CD14-positive monocyte (primary cell): ENCODE measurements around the gene SUV39H2. TPM values are rescaled to one million over a fixed set of nuclear protein-coding genes. Genes with fewer than 3 reads are reported as not detected.

Experiments used
- DNase-seq, 3 donors: peaks; one replicate each; pipeline ENCODE4 v3.0.0-alpha.2; 2011 to 2022
- H2AFZ ChIP-seq: 2 replicates; pipeline ENCODE4 v1.6.0; 2012; ENCODE audit warnings: mild to moderate bottlenecking, low read depth, low read length, inconsistent platforms; ENCODE audit not compliant: insufficient read depth, poor library complexity, severe bottlenecking
- H3K27ac ChIP-seq, 2 donors: 1 replicate in 1 of 2; 2 replicates in 1 of 2; pipeline ENCODE4 v1.5.1; 2012 to 2013; ENCODE audit warnings: low read length in 2 of 2, control low read depth in 1 of 2, inconsistent platforms in 1 of 2, low read depth in 1 of 2, mild to moderate bottlenecking in 1 of 2
- H3K27me3 ChIP-seq, 2 donors: one replicate each; pipeline versions ENCODE4 v1.6.0 to v1.6.1; 2011 to 2013; ENCODE audit warnings: low read length in 2 of 2; ENCODE audit not compliant: control insufficient read depth in 2 of 2, insufficient read depth in 2 of 2
- H3K36me3 ChIP-seq, 2 donors: replicated peaks in 1 of 2; 1 replicate in 1 of 2; 2 replicates in 1 of 2; pipeline versions ENCODE4 v1.5.1 to v1.6.1; 2012 to 2013; ENCODE audit warnings: low read length in 2 of 2, control low read depth in 1 of 2, inconsistent platforms in 1 of 2, mild to moderate bottlenecking in 1 of 2; ENCODE audit not compliant: insufficient read depth in 2 of 2, control insufficient read depth in 1 of 2
- H3K4me1 ChIP-seq, 2 donors: 1 replicate in 1 of 2; 2 replicates in 1 of 2; pipeline versions ENCODE4 v1.5.1 to v1.6.1; 2012 to 2013; ENCODE audit warnings: low read length in 2 of 2, control low read depth in 1 of 2, inconsistent platforms in 1 of 2, mild to moderate bottlenecking in 1 of 2, moderate library complexity in 1 of 2; ENCODE audit not compliant: insufficient read depth in 2 of 2, control insufficient read depth in 1 of 2
- H3K4me2 ChIP-seq: replicated peaks from 2 replicates; pipeline ENCODE3; 2012; ENCODE audit warnings: low read length, moderate library complexity, mild to moderate bottlenecking; ENCODE audit not compliant: poor library complexity, severe bottlenecking; ENCODE audit errors: extremely low read depth
- H3K4me3 ChIP-seq, 3 experiments: fragments of 200-600 bp in 1 of 3; sonication (generic) in 1 of 3; replicated peaks in 1 of 3; 1 replicate in 2 of 3; 2 replicates in 1 of 3; pipeline ENCODE4 v1.5.1; 2011 to 2013; ENCODE audit warnings: low read length in 3 of 3, mild to moderate bottlenecking in 3 of 3, control low read depth in 2 of 3, low read depth in 2 of 3, inconsistent platforms in 1 of 3, moderate library complexity in 1 of 3
- H3K79me2 ChIP-seq: 2 replicates; pipeline ENCODE4 v1.6.0; 2012; ENCODE audit warnings: mild to moderate bottlenecking, control low read depth, inconsistent platforms, low read length, moderate library complexity; ENCODE audit not compliant: insufficient read depth
- H3K9ac ChIP-seq: 2 replicates; pipeline ENCODE4 v1.6.0; 2017; ENCODE audit warnings: low read length, mild to moderate bottlenecking; ENCODE audit not compliant: insufficient read depth, poor library complexity, severe bottlenecking
- H3K9me3 ChIP-seq, 2 donors: replicated peaks in 1 of 2; 1 replicate in 1 of 2; 2 replicates in 1 of 2; pipeline versions ENCODE4 v1.5.1 to v1.6.1; 2012 to 2013; ENCODE audit warnings: low read length in 2 of 2, control low read depth in 1 of 2; ENCODE audit not compliant: control insufficient read depth in 1 of 2, insufficient read depth in 1 of 2
- H4K20me1 ChIP-seq: 2 replicates; pipeline ENCODE4 v1.6.0; 2012; ENCODE audit warnings: mild to moderate bottlenecking, low read length, control low read depth, moderate library complexity; ENCODE audit not compliant: insufficient read depth
- H3K27ac Mint-ChIP-seq, 7 donors: one replicate each; pipeline ENCODE4 v1.8.0; 2020; ENCODE audit warnings: mild to moderate bottlenecking in 7 of 7, mixed read lengths in 7 of 7, moderate library complexity in 6 of 7, inconsistent platforms in 2 of 7
- H3K27me3 Mint-ChIP-seq, 3 donors: one replicate each; pipeline ENCODE4 v1.8.0; 2021 to 2022; ENCODE audit warnings: low read depth in 3 of 3, mild to moderate bottlenecking in 3 of 3, mixed read lengths in 3 of 3, moderate library complexity in 3 of 3, inconsistent platforms in 1 of 3
- H3K36me3 Mint-ChIP-seq, 2 donors: one replicate each; pipeline ENCODE4 v1.8.0; 2020; ENCODE audit warnings: mixed read lengths in 2 of 2, inconsistent platforms in 1 of 2, mild to moderate bottlenecking in 1 of 2
- H3K4me1 Mint-ChIP-seq: one replicate; pipeline ENCODE4 v1.8.0; 2020; ENCODE audit warnings: mild to moderate bottlenecking, mixed read lengths
- H3K4me3 Mint-ChIP-seq, 2 donors: one replicate each; pipeline ENCODE4 v1.8.0; 2020; ENCODE audit warnings: mild to moderate bottlenecking in 2 of 2, mixed read lengths in 2 of 2, moderate library complexity in 1 of 2
- H3K9me3 Mint-ChIP-seq, 7 donors: one replicate each; pipeline ENCODE4 v1.8.0; 2020 to 2022; ENCODE audit warnings: mixed read lengths in 7 of 7, mild to moderate bottlenecking in 6 of 7, moderate library complexity in 6 of 7, inconsistent platforms in 2 of 7
- whole genome bisulfite sequencing: methylation state at CpG from one replicate; pipeline ENCODE4 v1.1.5; 2013; ENCODE audit warnings: missing lambda C conversion rate; ENCODE audit not compliant: insufficient coverage; 5-methylcytosine and 5-hydroxymethylcytosine counted together
- intact Hi-C, 2 donors: fragments of 100-400 bp; cut with micrococcal nuclease; formaldehyde crosslinking; loops; one replicate each; pipeline versions ENCODE4 v1.15.0 to v1.15.1; 2023
- polyA plus RNA-seq, 3 donors: library from polyadenylated mRNA; depleted of rRNA in 1 of 3; unstranded in 2 of 3; stranded (reverse) in 1 of 3; fragments of 300-500 nt in 2 of 3; fragments of >200 nt in 1 of 3; fragmentation: Illumina TruSeq in 2 of 3; gene quantifications; 1 replicate in 2 of 3; 2 replicates in 1 of 3; pipeline ENCODE4 v1.2.3, GENCODE V29; 2012 to 2021
- TF ChIP-seq, protein P1 (sequence below): fragments of 200-600 bp; IDR thresholded peaks from one replicate; pipeline ENCODE4 v1.8.0; 2022; ENCODE audit warnings: antibody characterized with exemption, mild to moderate bottlenecking

SUV39H2 gene
- polyA plus RNA-seq, 3 donors, result 0.85 to 1.2 (median 0.86) TPM

DNA sequence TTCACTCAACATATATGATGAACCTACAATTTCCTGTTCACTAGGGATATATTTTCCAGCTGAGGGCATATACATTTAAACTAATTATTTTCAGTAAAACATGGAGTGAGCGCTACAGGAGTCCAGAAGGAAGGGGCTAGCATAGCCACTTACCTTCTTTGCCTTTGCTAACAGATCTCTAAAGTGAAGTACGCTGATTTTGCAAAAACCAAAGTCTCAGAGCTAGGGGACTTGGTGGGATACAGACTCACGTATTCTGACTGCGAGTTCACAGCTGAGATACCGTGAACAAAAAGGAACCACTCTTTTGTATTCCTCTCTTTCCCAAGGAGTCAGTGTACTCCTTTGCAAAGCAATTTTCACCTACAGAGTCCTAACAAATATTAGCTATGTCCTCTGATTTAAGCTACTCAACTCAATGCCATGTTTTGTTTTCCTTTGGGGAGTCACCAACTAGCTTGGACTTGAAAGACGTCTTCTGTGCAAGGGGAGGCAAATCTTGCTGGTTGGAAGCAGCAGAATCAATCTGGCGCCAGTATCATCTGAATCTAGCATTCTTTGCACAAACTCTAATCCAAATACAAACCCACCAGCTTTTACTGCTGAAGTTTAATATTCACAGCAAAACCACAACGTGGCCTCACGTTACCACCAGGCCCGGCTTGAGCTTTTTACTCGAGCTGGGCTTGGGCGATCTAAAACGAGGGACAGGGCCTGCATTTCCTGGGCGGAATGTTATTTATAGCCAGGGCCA is 41.5 kb upstream of the SUV39H2 start:
- no peak for DNase-seq
- H3K4me1 ChIP-seq, result peaks cover 18 to 21% of the 10 kb centered on the region in 2 donors
- Mint-ChIP-seq H3K27me3 (peaks cover 0 to 2% (median 1%) of the 10 kb centered on the region in 3 donors), H3K36me3 (peaks cover 21 to 23% of the 10 kb centered on the region in 2 donors), H3K4me3 (peak overlapping the region; percentile 93 to 94), H3K27ac (peak overlapping the region; percentile 78 to 97 (median 90)), H3K9me3 (no peaks in the 10 kb centered on the region), H3K4me1 (peaks cover 18% of the 10 kb centered on the region)
- intact Hi-C loops, result loop anchor here (5.0 to 10.0 kb wide), 5 partner anchors 115 to 335 kb away; partner anchors contain the start of genes DCLRE1C (in 2 of the 2), MEIG1 (in 1 of the 2) and RPP38 (in 1 of the 2)
- 31% methylated on average over 12 of the region's 14 CpGs for WGBS
- H3K4me2 ChIP-seq, result peak overlapping the region; percentile 92
- H3K36me3 ChIP-seq, result peaks cover 11 to 19% of the 10 kb centered on the region in 2 donors
- TF ChIP-seq, protein P1, sequence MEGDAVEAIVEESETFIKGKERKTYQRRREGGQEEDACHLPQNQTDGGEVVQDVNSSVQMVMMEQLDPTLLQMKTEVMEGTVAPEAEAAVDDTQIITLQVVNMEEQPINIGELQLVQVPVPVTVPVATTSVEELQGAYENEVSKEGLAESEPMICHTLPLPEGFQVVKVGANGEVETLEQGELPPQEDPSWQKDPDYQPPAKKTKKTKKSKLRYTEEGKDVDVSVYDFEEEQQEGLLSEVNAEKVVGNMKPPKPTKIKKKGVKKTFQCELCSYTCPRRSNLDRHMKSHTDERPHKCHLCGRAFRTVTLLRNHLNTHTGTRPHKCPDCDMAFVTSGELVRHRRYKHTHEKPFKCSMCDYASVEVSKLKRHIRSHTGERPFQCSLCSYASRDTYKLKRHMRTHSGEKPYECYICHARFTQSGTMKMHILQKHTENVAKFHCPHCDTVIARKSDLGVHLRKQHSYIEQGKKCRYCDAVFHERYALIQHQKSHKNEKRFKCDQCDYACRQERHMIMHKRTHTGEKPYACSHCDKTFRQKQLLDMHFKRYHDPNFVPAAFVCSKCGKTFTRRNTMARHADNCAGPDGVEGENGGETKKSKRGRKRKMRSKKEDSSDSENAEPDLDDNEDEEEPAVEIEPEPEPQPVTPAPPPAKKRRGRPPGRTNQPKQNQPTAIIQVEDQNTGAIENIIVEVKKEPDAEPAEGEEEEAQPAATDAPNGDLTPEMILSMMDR, result no peak
- no peaks in the 10 kb centered on the region for H3K9me3 ChIP-seq
- H3K9ac ChIP-seq, result peak overlapping the region; percentile 89
- H3K27ac ChIP-seq, result peak overlapping the region; percentile 21 to 84
- peaks cover 37% of the 10 kb centered on the region for H3K79me2 ChIP-seq
- H4K20me1 ChIP-seq, result no peaks in the 10 kb centered on the region
- peak overlapping the region; percentile 98 for H2AFZ ChIP-seq
- no peaks in the 10 kb centered on the region for H3K27me3 ChIP-seq
- H3K4me3 ChIP-seq, result peak overlapping the region; percentile 44 to 96 (median 88)

DNA sequence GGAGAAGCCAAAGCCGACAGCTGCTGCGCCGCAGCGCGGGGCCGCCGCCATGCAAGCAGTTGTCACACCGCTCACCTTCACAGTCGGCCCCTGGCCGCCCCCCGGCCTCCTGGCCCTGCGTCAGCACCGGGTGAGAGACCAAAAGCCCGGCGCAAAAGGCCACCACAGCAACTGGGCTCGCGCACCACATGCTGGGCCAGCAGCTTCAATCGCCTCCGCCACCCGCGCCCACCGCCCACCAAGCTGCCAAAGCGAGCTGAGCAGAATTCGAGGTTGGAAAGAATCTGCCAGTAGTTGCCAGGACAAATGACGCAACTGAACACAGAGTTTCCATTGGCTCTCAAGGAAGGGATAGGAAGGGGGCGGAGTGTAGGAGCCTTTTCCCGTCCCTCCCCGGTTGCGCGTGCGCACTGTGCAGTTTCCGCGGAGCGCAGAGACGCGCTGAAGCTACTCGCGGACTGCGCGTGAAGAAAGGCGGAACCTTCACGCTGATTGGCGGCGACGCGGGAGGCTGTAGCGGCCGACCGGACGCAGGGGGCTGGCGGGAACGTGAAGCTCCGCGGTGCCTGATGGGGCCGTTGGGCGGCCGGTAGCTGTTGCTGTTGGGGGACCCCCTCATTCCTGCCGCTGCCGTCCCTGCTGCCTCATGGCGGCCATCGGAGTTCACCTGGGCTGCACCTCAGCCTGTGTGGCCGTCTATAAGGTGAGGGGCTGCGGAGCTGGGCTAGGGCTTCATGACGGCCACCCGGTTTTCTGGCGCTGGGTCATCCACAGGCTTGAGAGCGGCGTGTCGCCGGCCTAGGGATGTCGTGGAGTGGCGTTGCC is 40.7 kb upstream of the SUV39H2 start, which contains the start of the genes CDNF, HSPA14 and MSANTD7:
Gene CDNF (minus strand): TSS at position 281 of the 825 bp plus-strand sequence. CDS start 91 bp downstream, at position 190.
Gene HSPA14 (plus strand): TSS at position 550 of the 825 bp plus-strand sequence. CDS start 97 bp downstream, at position 647.
Gene MSANTD7 (plus strand): TSS at position 550 of the 825 bp plus-strand sequence. CDS start 3,979 bp downstream, outside the sequence.
- peak; percentile 99 to 100 (median 100) for DNase-seq
- Histone ChIP-seq H3K4me2 (peak within 1 kb of the TSS; percentile 92), H3K4me3 (peak within 1 kb of the TSS; percentile 77 to 96 (median 88)), H3K9me3 (no peaks in the 10 kb centered on the region), H3K9ac (peak within 1 kb of the TSS; percentile 89), H3K36me3 (peaks cover 19 to 27% of the 10 kb centered on the region in 2 donors), H3K79me2 (peaks cover 41% of the 10 kb centered on the region), H3K27ac (peak within 1 kb of the TSS; percentile 71 to 84), H3K4me1 (peaks cover 18 to 21% of the 10 kb centered on the region in 2 donors), H3K27me3 (no peaks in the 10 kb centered on the region), H2AFZ (peak within 1 kb of the TSS; percentile 98), H4K20me1 (no peaks in the 10 kb centered on the region)
- Mint-ChIP-seq H3K4me1 (peaks cover 18% of the 10 kb centered on the region), H3K27ac (peak within 1 kb of the TSS; percentile 87 to 97 (median 94)), H3K9me3 (no peaks in the 10 kb centered on the region), H3K4me3 (peak within 1 kb of the TSS; percentile 93 to 94), H3K27me3 (peaks cover 0 to 1% (median 0%) of the 10 kb centered on the region in 3 donors), H3K36me3 (peaks cover 27 to 31% of the 10 kb centered on the region in 2 donors)
- TF ChIP-seq, protein P1, result no peak
- intact Hi-C loops, result loop anchor here (2.0 to 10.0 kb wide), 7 partner anchors 41 to 336 kb away; partner anchors contain the start of genes DCLRE1C (in 2 of the 2), MEIG1 (in 1 of the 2), RPP38 (in 1 of the 2) and SUV39H2 (in 1 of the 2)
- under 1% methylated on average over 72 of the region's 72 CpGs for WGBS
